AG04450 (cell line): ENCODE results near the gene SGPL1. TPM values are rescaled to one million over a fixed set of nuclear protein-coding genes. Genes with fewer than 3 reads are reported as not detected.

Experiments
- CTCF ChIA-PET: fragments of 300-600, 350-600 bp; formaldehyde crosslinking; extraction: SDS; loops from one replicate; lab custom pipeline; 2022; ENCODE audit warnings: antibody characterized with exemption, inconsistent platforms; lab: Charles Lee
- POLR2A ChIA-PET: fragments of 350-600 bp; formaldehyde crosslinking; extraction: SDS; loops from one replicate; lab custom pipeline; 2021; ENCODE audit warnings: antibody characterized with exemption, inconsistent platforms; lab: Yijun Ruan, JAX
- DNase-seq: peaks from one replicate; pipeline ENCODE4 v3.0.0-alpha.2; 2011; ENCODE audit warnings: low read depth, low spot score
- H3K27ac ChIP-seq: one replicate; pipeline ENCODE4 v1.5.1; 2012; ENCODE audit warnings: low read depth, low read length, control low read depth
- H3K27me3 ChIP-seq: one replicate; pipeline ENCODE4 v1.6.0; 2012; ENCODE audit warnings: low read length; ENCODE audit not compliant: control insufficient read depth, insufficient read depth
- H3K4me3 ChIP-seq: 2 replicates; pipeline ENCODE4 v1.5.1; 2011; ENCODE audit warnings: mild to moderate bottlenecking, low read depth, low read length, control low read depth
- H3K9me3 ChIP-seq: 2 replicates; pipeline ENCODE4 v1.5.1; 2012; ENCODE audit warnings: low read length; ENCODE audit not compliant: control insufficient read depth, insufficient read depth
- polyA plus RNA-seq: library from polyadenylated mRNA; depleted of rRNA; stranded (reverse); fragments of >200 nt; gene quantifications from 2 replicates; pipeline ENCODE4 v1.2.3, GENCODE V29; 2011; rRNA removed
- small RNA-seq: library from RNA; depleted of rRNA; stranded (forward); fragments of <200 nt; gene quantifications from one replicate; pipeline ENCODE3, GENCODE V24; 2012; ENCODE audit warnings: low read depth; ENCODE audit not compliant: insufficient read length
- TF ChIP-seq, protein P1 (sequence below): IDR thresholded peaks from 2 replicates; pipeline ENCODE4 v1.5.1; 2011; ENCODE audit warnings: low read depth, low read length, control low read depth, inconsistent platforms

Gene SGPL1
- polyA plus RNA-seq, 1 experiment: 30.8 TPM

DNA sequence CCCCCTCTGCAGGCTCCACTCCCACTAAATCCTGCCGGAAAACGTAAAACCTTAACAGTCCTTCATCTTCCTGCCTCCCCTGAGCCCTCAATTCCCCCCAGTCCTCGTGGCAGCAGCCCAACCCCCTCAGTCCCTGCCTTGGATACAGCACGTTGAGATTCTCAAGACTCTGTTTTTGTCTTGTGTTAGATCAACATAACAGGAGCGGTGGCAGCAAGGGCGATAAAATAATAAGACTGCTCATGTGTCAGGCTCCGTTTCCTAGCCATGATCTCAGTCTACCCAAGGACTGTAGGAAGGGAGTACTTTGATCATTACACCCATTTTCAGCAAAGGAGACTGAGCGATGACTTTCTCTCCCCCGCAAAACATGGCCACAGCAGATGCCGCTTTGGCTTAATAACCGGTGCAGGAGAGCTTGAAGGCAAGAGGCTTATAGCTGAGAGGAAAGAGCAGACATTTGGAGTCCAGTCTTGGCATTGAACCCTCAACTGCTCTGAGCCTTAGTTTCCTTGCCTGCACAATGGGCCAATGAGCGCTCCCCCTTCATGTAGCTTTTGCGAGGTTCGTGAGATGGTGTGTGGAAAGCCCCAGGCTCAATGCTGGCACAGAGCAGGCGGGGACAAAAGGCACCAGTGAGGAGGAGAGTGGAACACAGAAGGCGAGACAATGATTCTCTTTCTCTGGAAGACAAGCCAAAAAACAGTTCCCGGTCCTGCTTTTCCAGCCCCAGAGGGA lies 114.7 kb downstream of the SGPL1 start:
- CTCF ChIA-PET: interaction anchor here (0.9 kb wide), 1 partner anchor 340 kb away, joined by 4 read pairs; no protein-coding TSS in a partner anchor
- DNase-seq: no peak
- Histone ChIP-seq H3K9me3 (no peaks in the 10 kb centered on the region; the same call in 1 of the 2 replicates), H3K27me3 (peaks cover 59% of the 10 kb centered on the region), H3K27ac (no peak overlapping the region), H3K4me3 (no peak overlapping the region)
- TF ChIP-seq, protein P1, sequence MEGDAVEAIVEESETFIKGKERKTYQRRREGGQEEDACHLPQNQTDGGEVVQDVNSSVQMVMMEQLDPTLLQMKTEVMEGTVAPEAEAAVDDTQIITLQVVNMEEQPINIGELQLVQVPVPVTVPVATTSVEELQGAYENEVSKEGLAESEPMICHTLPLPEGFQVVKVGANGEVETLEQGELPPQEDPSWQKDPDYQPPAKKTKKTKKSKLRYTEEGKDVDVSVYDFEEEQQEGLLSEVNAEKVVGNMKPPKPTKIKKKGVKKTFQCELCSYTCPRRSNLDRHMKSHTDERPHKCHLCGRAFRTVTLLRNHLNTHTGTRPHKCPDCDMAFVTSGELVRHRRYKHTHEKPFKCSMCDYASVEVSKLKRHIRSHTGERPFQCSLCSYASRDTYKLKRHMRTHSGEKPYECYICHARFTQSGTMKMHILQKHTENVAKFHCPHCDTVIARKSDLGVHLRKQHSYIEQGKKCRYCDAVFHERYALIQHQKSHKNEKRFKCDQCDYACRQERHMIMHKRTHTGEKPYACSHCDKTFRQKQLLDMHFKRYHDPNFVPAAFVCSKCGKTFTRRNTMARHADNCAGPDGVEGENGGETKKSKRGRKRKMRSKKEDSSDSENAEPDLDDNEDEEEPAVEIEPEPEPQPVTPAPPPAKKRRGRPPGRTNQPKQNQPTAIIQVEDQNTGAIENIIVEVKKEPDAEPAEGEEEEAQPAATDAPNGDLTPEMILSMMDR: no peak
- POLR2A ChIA-PET: no interaction called here

Small RNA genes lying within 50 kb of the gene (small RNA-seq; reads per million reads assigned to genes)
- not detected for gene RPS26P40

Other genes with a start within 250 kb of the SGPL1 start
- gene PRF1, start 213.2 kb upstream of the SGPL1 start, polyA plus RNA-seq: not detected in 2 replicates
- 2.9 and 4.6 TPM in 2 replicates for gene ADAMTS14, start 143.4 kb upstream of the SGPL1 start, polyA plus RNA-seq
- not detected in 2 replicates for gene TBATA, start 30.6 kb upstream of the SGPL1 start, polyA plus RNA-seq
- gene PCBD1, start 72.6 kb downstream of the SGPL1 start, polyA plus RNA-seq: 41.3 and 47.1 TPM in 2 replicates